Endodermal cell (in vitro differentiated cells): ENCODE data around the gene GFOD1. TPM values are rescaled to one million over a fixed set of nuclear protein-coding genes. Genes with fewer than 3 reads are reported as not detected.

Experiments used
- DNase-seq: peaks from one replicate; pipeline ENCODE4 v3.0.0-alpha.2; 2017
- H3K27ac ChIP-seq: 2 replicates; pipeline ENCODE4 v1.5.1; 2013; ENCODE audit warnings: mild to moderate bottlenecking, low read depth, low read length, moderate library complexity
- H3K27me3 ChIP-seq: 2 replicates; pipeline ENCODE4 v1.6.1; 2013; ENCODE audit warnings: mild to moderate bottlenecking, low read length, moderate library complexity; ENCODE audit not compliant: insufficient read depth, control insufficient read depth, poor library complexity, severe bottlenecking
- H3K36me3 ChIP-seq: 2 replicates; pipeline ENCODE4 v1.7.0; 2013; ENCODE audit warnings: mild to moderate bottlenecking, low read length, moderate library complexity; ENCODE audit not compliant: control insufficient read depth, insufficient read depth
- H3K4me1 ChIP-seq: one replicate; pipeline ENCODE4 v1.7.0; 2013; ENCODE audit warnings: low read length; ENCODE audit not compliant: control insufficient read depth, insufficient read depth
- H3K4me3 ChIP-seq: 2 replicates; pipeline ENCODE4 v1.5.1; 2013; ENCODE audit warnings: mild to moderate bottlenecking, low read length, moderate library complexity
- H3K9ac ChIP-seq: 2 replicates; pipeline ENCODE4 v1.6.1; 2013; ENCODE audit warnings: mild to moderate bottlenecking, low read length, moderate library complexity; ENCODE audit not compliant: poor library complexity, severe bottlenecking; ENCODE audit errors: extremely low read depth
- H3K9me3 ChIP-seq: 2 replicates; pipeline ENCODE4 v1.6.1; 2013; ENCODE audit warnings: mild to moderate bottlenecking, low read length, moderate library complexity; ENCODE audit not compliant: control insufficient read depth
- H3K27ac Mint-ChIP-seq: 2 replicates; pipeline ENCODE4 v1.8.0; 2020; ENCODE audit warnings: mixed read lengths
- H3K27me3 Mint-ChIP-seq: 2 replicates; pipeline ENCODE4 v1.8.0; 2021; ENCODE audit warnings: mild to moderate bottlenecking, mixed read lengths; ENCODE audit not compliant: insufficient read depth
- H3K36me3 Mint-ChIP-seq: 2 replicates; pipeline ENCODE4 v1.8.0; 2020; ENCODE audit warnings: low read depth, mixed read lengths
- H3K4me1 Mint-ChIP-seq: 2 replicates; pipeline ENCODE4 v1.8.0; 2020; ENCODE audit warnings: mixed read lengths
- H3K4me3 Mint-ChIP-seq: 2 replicates; pipeline ENCODE4 v1.8.0; 2020; ENCODE audit warnings: mild to moderate bottlenecking, moderate library complexity, mixed read lengths
- H3K9me3 Mint-ChIP-seq: 2 replicates; pipeline ENCODE4 v1.8.0; 2020; ENCODE audit warnings: mild to moderate bottlenecking, mixed read lengths
- WGBS, 2 experiments: methylation state at CpG; one replicate each; pipeline versions ENCODE4 v1.1.5 to v1.1.7; 2013; ENCODE audit warnings: missing lambda C conversion rate in 2 of 2, mixed read lengths in 1 of 2; ENCODE audit not compliant: insufficient coverage in 1 of 2, insufficient read length in 1 of 2; 5-methylcytosine and 5-hydroxymethylcytosine counted together
- total RNA-seq, 2 donors: library from RNA; stranded (reverse); fragmentation: NEBNext Ultra II Directional in 1 of 2; extraction: Animal tissue kit (Norgen Biotek cat#: 25700) in 1 of 2; gene quantifications; 2 replicates in 1 of 2; 3 replicates in 1 of 2; pipeline ENCODE4 v1.2.1, GENCODE V29; 2021
- TF ChIP-seq, protein P1 (sequence below): fragments of 200-600 bp; sonication (generic); conservative IDR thresholded peaks from 2 replicates; pipeline ENCODE4 v1.5.0; 2021; ENCODE audit warnings: antibody characterized with exemption, mild to moderate bottlenecking

The GFOD1 gene
- total RNA-seq, 2 donors from 2014 or later = 0.71 to 1.9 TPM

DNA sequence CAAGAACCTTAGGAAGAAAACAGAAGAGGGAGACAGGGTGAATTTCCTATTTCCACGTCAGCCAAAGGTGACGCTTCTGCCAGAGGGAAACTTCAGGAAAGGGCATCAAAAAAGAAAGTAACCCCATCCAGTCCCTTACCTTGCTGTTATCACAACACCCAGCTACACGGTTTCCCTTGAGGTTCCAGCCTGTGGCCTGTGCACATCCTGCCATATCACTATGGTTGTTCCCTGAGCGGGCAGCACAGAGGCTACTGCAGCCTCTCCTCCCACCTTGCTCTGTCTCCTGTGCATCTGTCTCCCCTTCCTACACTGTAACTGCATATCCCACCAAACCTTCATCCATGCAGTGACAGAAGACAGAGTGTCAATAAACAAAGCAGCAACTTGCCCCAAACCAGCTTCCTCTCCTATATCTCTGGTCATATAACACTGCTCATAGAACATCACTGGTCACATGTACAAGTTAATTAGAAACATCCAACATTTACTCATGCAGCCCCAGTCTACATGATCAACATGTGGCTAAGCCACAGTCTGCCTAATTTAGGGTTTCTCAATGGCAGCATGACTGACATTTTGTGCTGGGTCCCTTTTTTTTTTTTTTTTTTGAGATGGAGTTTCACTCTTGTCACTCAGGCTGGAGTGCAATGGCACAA is 54.7 kb downstream of the GFOD1 start:
- Histone ChIP-seq H3K4me1 (no peaks in the 10 kb centered on the region), H3K36me3 (no peaks in the 10 kb centered on the region), H3K27me3 (no peaks in the 10 kb centered on the region), H3K9me3 (no peaks in the 10 kb centered on the region), H3K4me3 (no peak overlapping the region), H3K27ac (no peak overlapping the region), H3K9ac (no peak overlapping the region)
- H3K4me1 Mint-ChIP-seq = peaks cover 13% of the 10 kb centered on the region
- no peaks in the 10 kb centered on the region for H3K27me3 Mint-ChIP-seq
- no peaks in the 10 kb centered on the region for H3K36me3 Mint-ChIP-seq
- no peak overlapping the region for H3K27ac Mint-ChIP-seq
- H3K4me3 Mint-ChIP-seq = no peak overlapping the region
- TF ChIP-seq, protein P1, sequence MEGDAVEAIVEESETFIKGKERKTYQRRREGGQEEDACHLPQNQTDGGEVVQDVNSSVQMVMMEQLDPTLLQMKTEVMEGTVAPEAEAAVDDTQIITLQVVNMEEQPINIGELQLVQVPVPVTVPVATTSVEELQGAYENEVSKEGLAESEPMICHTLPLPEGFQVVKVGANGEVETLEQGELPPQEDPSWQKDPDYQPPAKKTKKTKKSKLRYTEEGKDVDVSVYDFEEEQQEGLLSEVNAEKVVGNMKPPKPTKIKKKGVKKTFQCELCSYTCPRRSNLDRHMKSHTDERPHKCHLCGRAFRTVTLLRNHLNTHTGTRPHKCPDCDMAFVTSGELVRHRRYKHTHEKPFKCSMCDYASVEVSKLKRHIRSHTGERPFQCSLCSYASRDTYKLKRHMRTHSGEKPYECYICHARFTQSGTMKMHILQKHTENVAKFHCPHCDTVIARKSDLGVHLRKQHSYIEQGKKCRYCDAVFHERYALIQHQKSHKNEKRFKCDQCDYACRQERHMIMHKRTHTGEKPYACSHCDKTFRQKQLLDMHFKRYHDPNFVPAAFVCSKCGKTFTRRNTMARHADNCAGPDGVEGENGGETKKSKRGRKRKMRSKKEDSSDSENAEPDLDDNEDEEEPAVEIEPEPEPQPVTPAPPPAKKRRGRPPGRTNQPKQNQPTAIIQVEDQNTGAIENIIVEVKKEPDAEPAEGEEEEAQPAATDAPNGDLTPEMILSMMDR = no peak
- DNase-seq = no peak
- H3K9me3 Mint-ChIP-seq = no peaks in the 10 kb centered on the region
- WGBS, 2 experiments = 94 to 97% methylated on average over 4 of the region's 4 CpGs

DNA sequence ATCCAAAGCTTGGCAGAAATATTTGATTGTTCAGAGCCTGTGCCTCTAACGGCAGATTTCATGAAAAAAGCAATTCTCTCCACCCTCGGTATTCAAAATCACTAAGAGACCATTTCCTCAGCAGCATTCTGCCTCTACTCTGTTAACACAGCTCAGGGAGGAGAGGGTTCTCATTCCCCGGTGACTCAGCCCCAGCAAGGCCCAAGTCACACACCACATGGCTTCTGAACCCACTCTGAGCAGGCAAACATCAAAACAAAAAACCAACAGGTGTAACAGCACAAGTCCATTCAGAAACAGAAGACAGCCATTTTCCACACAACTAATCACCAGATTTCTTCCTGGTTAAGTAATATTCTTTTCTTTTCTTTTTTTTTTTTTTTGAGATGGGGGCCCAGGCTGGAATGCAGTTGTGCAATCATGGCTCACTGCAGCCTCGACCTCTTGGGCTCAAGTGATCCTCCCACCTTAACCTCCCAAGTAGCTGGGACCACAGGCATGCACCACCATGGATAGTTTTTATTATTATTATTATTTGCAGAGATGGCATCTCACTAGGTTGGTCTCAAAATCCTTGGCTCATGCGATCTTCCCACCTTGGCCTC is 55.4 kb downstream of the GFOD1 start:
- Mint-ChIP-seq H3K9me3 (no peaks in the 10 kb centered on the region), H3K4me3 (no peak overlapping the region), H3K27ac (peak overlapping the region; percentile 2), H3K27me3 (no peaks in the 10 kb centered on the region), H3K36me3 (no peaks in the 10 kb centered on the region), H3K4me1 (peaks cover 13% of the 10 kb centered on the region)
- H3K9ac ChIP-seq = no peak overlapping the region
- no peak overlapping the region for H3K27ac ChIP-seq
- no peaks in the 10 kb centered on the region for H3K4me1 ChIP-seq
- no peaks in the 10 kb centered on the region for H3K27me3 ChIP-seq
- no peak for DNase-seq
- 33 to 74% methylated on average over 3 to 5 of the region's 5 CpGs for whole genome bisulfite sequencing, 2 experiments
- H3K4me3 ChIP-seq = no peak overlapping the region
- no peaks in the 10 kb centered on the region for H3K36me3 ChIP-seq
- TF ChIP-seq, protein P1 = no peak
- H3K9me3 ChIP-seq = no peaks in the 10 kb centered on the region

DNA sequence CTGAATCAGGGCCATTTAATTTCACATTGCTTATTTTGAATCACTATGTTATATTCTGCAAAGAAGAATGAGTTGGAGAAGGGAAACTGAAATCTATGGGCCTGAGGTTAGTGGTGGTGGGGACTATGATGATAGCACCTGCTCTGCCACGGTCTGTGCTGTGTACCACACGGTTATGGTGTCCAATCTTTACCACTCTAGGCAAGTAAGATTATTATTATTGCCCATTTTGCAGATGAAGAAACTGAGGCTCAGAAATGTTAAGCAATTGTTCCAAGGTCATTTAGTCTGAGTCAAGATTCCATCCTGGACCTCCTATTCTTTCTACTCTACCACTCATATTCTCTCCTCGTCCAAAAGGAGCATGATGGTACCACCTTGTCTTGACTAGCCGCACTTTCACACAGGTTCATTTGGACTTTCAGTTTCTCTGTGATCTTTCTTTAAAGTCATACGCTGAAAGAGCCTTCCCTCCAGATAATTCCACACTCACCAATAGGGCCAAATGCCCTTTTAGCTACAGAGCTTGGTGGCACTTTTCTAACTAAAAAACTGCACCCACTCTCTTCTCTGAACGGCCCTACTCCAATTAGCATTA is 56.2 kb downstream of the GFOD1 start:
- Mint-ChIP-seq H3K36me3 (no peaks in the 10 kb centered on the region), H3K27me3 (no peaks in the 10 kb centered on the region), H3K27ac (no peak overlapping the region), H3K9me3 (no peaks in the 10 kb centered on the region), H3K4me1 (peaks cover 13% of the 10 kb centered on the region), H3K4me3 (no peak overlapping the region)
- H3K27ac ChIP-seq = no peak overlapping the region
- TF ChIP-seq, protein P1 = no peak
- H3K27me3 ChIP-seq = no peaks in the 10 kb centered on the region
- 91 to 100% methylated on average over 3 to 6 of the region's 6 CpGs for WGBS, 2 experiments
- H3K9me3 ChIP-seq = no peaks in the 10 kb centered on the region
- DNase-seq = no peak
- no peak overlapping the region for H3K4me3 ChIP-seq
- H3K4me1 ChIP-seq = no peaks in the 10 kb centered on the region
- H3K36me3 ChIP-seq = no peaks in the 10 kb centered on the region
- no peak overlapping the region for H3K9ac ChIP-seq
